DOHH2 (cell line): Measurements from ENCODE around the gene KRTAP5-1.

Experiments
- CTCF ChIP-seq: fragments of 200-600 bp; sonication (generic); IDR thresholded peaks from one replicate; pipeline ENCODE4 v1.5.1; 2014; ENCODE audit warnings: antibody characterized with exemption, mild to moderate bottlenecking, low read depth, low read length; ENCODE audit not compliant: poor library complexity, severe bottlenecking
- EZH2phosphoT487 ChIP-seq: fragments of 200-600 bp; sonication (generic); IDR thresholded peaks from 2 replicates; pipeline ENCODE4 v1.6.1; 2017; ENCODE audit warnings: borderline replicate concordance, mild to moderate bottlenecking, antibody characterized with exemption, low read length, moderate library complexity, mixed read lengths

GRCh38 chr11:1561266-1561665 is 23.8 kb downstream of the KRTAP5-1 start:
- no peak for TF ChIP-seq CTCF
- TF ChIP-seq EZH2phosphoT487 = no peak
